GM21723 (cell line): ENCODE results near the gene CD99L2.

Source experiments
- ATAC-seq: cut with Tn5 transposase; IDR thresholded peaks from one replicate; pipeline ENCODE4 v1.9.1; 2021; ENCODE audit warnings: mild to moderate bottlenecking, moderate library complexity; ENCODE audit not compliant: unreplicated experiment

The CD99L2 gene

GRCh38 chrX:150898343-150899190 is at the start of gene CD99L2:
CD99L2 (minus strand) TSS chrX:150898668; CDS start chrX:150898588, 80 bp downstream.
- peak; percentile 86 for ATAC-seq

- no peak for ATAC-seq
These were observed 45.8 kb upstream of the CD99L2 start for GRCh38 chrX:150944233-150944632.

GRCh38 chrX:150942942-150943594 is 44.6 kb upstream of the CD99L2 start:
- no peak for ATAC-seq

GRCh38 chrX:150941580-150941979 is 43.1 kb upstream of the CD99L2 start:
- ATAC-seq: no peak

GRCh38 chrX:150940844-150941495 is 42.5 kb upstream of the CD99L2 start:
- ATAC-seq: no peak

- ATAC-seq: no peak
These were observed 38.1 kb upstream of the CD99L2 start for GRCh38 chrX:150936556-150936955.

- no peak for ATAC-seq
These were observed 37.0 kb upstream of the CD99L2 start for GRCh38 chrX:150935467-150935866.

- ATAC-seq: no peak
These were observed 36.0 kb upstream of the CD99L2 start for GRCh38 chrX:150934453-150934852.

GRCh38 chrX:150933945-150934350 is 35.5 kb upstream of the CD99L2 start:
- no peak for ATAC-seq

GRCh38 chrX:150929058-150929457 is 30.6 kb upstream of the CD99L2 start:
- ATAC-seq: no peak

GRCh38 chrX:150926791-150927190 is 28.3 kb upstream of the CD99L2 start:
- no peak for ATAC-seq

GRCh38 chrX:150926304-150926703 is 27.8 kb upstream of the CD99L2 start:
- no peak for ATAC-seq

- ATAC-seq: no peak
These were observed 20.9 kb upstream of the CD99L2 start for GRCh38 chrX:150919401-150919800.

GRCh38 chrX:150913511-150913910 is 15.0 kb upstream of the CD99L2 start:
- ATAC-seq: no peak

- no peak for ATAC-seq
These were observed 9.0 kb upstream of the CD99L2 start for GRCh38 chrX:150907474-150907873.

- no peak for ATAC-seq
These were observed 8.2 kb upstream of the CD99L2 start for GRCh38 chrX:150906694-150907093.

GRCh38 chrX:150905293-150905692 is 6.8 kb upstream of the CD99L2 start:
- no peak for ATAC-seq

- no peak for ATAC-seq
These were observed 4.6 kb upstream of the CD99L2 start for GRCh38 chrX:150903110-150903508.

- no peak for ATAC-seq
These were observed 4.1 kb upstream of the CD99L2 start for GRCh38 chrX:150902434-150903109.

GRCh38 chrX:150899191-150899757 is 806 bp upstream of the CD99L2 start:
- peak; percentile 50 for ATAC-seq
